Measurements from ENCODE around the gene TEDC1. TPM values are rescaled to one million over a fixed set of nuclear protein-coding genes. Genes with fewer than 3 reads are reported as not detected.

TEDC1 gene
- total RNA-seq, 1 donor from 2014 or later = 13.6 TPM

- no peak for TF ChIP-seq CTCF (IDR thresholded peaks at IDR 0.05; ENCODE audit: unreplicated experiment)
- Mint-ChIP-seq H3K4me1 (no peaks in the 10 kb centered on the region), H3K36me3 (no peaks in the 10 kb centered on the region), H3K27me3 (ENCODE audit: low read depth) (peaks cover 15% of the 10 kb centered on the region), H3K9me3 (no peaks in the 10 kb centered on the region), H3K4me3 (no peak overlapping the region), H3K27ac (no peak overlapping the region)
- DNase-seq (ENCODE audit: low spot score in 2 of 2, unreplicated experiment in 2 of 2) = no peak
Measured at GRCh38 chr14:105502446-105503295, 11.6 kb downstream of the TEDC1 start.

GRCh38 chr14:105503296-105503640, 12.2 kb downstream of the TEDC1 start:
- H3K4me3 Mint-ChIP-seq = no peak overlapping the region
- no peaks in the 10 kb centered on the region for H3K4me1 Mint-ChIP-seq
- no peaks in the 10 kb centered on the region for H3K9me3 Mint-ChIP-seq
- no peak overlapping the region for H3K27ac Mint-ChIP-seq
- DNase-seq (ENCODE audit: low spot score in 2 of 2, unreplicated experiment in 2 of 2) = no peak
- TF ChIP-seq CTCF (IDR thresholded peaks at IDR 0.05; ENCODE audit: unreplicated experiment) = no peak
- H3K36me3 Mint-ChIP-seq = no peaks in the 10 kb centered on the region
- H3K27me3 Mint-ChIP-seq (ENCODE audit: low read depth) = peaks cover 19% of the 10 kb centered on the region

- no peak for TF ChIP-seq CTCF (IDR thresholded peaks at IDR 0.05; ENCODE audit: unreplicated experiment)
- Mint-ChIP-seq H3K4me1 (no peaks in the 10 kb centered on the region), H3K9me3 (no peaks in the 10 kb centered on the region), H3K27ac (no peak overlapping the region), H3K4me3 (no peak overlapping the region), H3K36me3 (no peaks in the 10 kb centered on the region), H3K27me3 (ENCODE audit: low read depth) (peaks cover 27% of the 10 kb centered on the region)
- DNase-seq (ENCODE audit: low spot score in 2 of 2, unreplicated experiment in 2 of 2) = peak in 1 of 2 experiments; percentile 20
Measured at GRCh38 chr14:105503935-105504692, 13.1 kb downstream of the TEDC1 start.

GRCh38 chr14:105505101-105505500, 14.1 kb downstream of the TEDC1 start:
- Mint-ChIP-seq H3K27ac (no peak overlapping the region), H3K27me3 (ENCODE audit: low read depth) (peaks cover 27% of the 10 kb centered on the region), H3K4me1 (no peaks in the 10 kb centered on the region), H3K36me3 (no peaks in the 10 kb centered on the region), H3K9me3 (no peaks in the 10 kb centered on the region), H3K4me3 (no peak overlapping the region)
- DNase-seq (ENCODE audit: low spot score in 2 of 2, unreplicated experiment in 2 of 2) = no peak
- TF ChIP-seq CTCF (IDR thresholded peaks at IDR 0.05; ENCODE audit: unreplicated experiment) = no peak

- no peak for TF ChIP-seq CTCF (IDR thresholded peaks at IDR 0.05; ENCODE audit: unreplicated experiment)
- Mint-ChIP-seq H3K27ac (no peak overlapping the region), H3K4me1 (no peaks in the 10 kb centered on the region)
Measured at GRCh38 chr14:105507247-105507646, 16.2 kb downstream of the TEDC1 start.

More at GRCh38 chr14:105507247-105507646, 16.2 kb downstream of the TEDC1 start:
- DNase-seq (ENCODE audit: low spot score in 2 of 2, unreplicated experiment in 2 of 2) = no peak
- Mint-ChIP-seq H3K27me3 (ENCODE audit: low read depth) (peaks cover 41% of the 10 kb centered on the region), H3K4me3 (no peak overlapping the region), H3K9me3 (no peaks in the 10 kb centered on the region), H3K36me3 (no peaks in the 10 kb centered on the region)
